Measurements from ENCODE around the gene EMILIN3. TPM values are rescaled to one million over a fixed set of nuclear protein-coding genes. Genes with fewer than 3 reads are reported as not detected.

EMILIN3 gene
- total and polyA plus RNA-seq, 2 of the 8 experiments (the other 6 are each of a cell fraction or from before 2014, with no cell fraction given) = 3.8 to 5.2 TPM

GRCh38 chr20:41360831-41361756 lies 5.5 kb downstream of the EMILIN3 start (continued):
- no peak for TF ChIP-seq NANOG (IDR thresholded peaks at IDR 0.05; ENCODE audit: insufficient read depth, low read depth, low read length, poor library complexity, severe bottlenecking)
- no peak for TF ChIP-seq SRF (IDR thresholded peaks at IDR 0.05; ENCODE audit: low read depth, low read length)
- TF ChIP-seq MAX (IDR thresholded peaks at IDR 0.05) = no peak
- no peak for TF ChIP-seq BRCA1 (IDR thresholded peaks at IDR 0.05; ENCODE audit: low read depth, low read length)
- no peak for TF ChIP-seq CEBPB (IDR thresholded peaks at IDR 0.05; ENCODE audit: low read depth, low read length)
- TF ChIP-seq GABPA (IDR thresholded peaks at IDR 0.05; ENCODE audit: borderline replicate concordance, insufficient read depth, low read length) = no peak
- TF ChIP-seq POLR2A (IDR thresholded peaks at IDR 0.05; ENCODE audit: control extremely low read depth in 1 of 2, low read depth in 2 of 2, low read length in 2 of 2) = no peak
- no peak for TF ChIP-seq RXRA (IDR thresholded peaks at IDR 0.05; ENCODE audit: insufficient read depth, low read depth, low read length)
- TF ChIP-seq JUN (IDR thresholded peaks at IDR 0.05; ENCODE audit: low read depth, low read length) = no peak

All from H1 (cell line).